Gastroesophageal sphincter (tissue), 3 donors: ENCODE measurements around the gene KCNH3.
"Not testable (repeated sequence)": the region's sequence is repeated elsewhere in the genome, so short reads cannot be mapped to it uniquely, and the experiment has no call there.

ENCODE experiments used
- CTCF ChIP-seq, 4 experiments: fragments of 200-600 bp in 2 of 4; fragments of 450-650 bp in 2 of 4; sonication (generic) in 1 of 4; IDR thresholded peaks; one replicate each; pipeline ENCODE4 v1.5.1; 2017 to 2019; ENCODE audit warnings: antibody characterized with exemption in 4 of 4, mild to moderate bottlenecking in 2 of 4, moderate library complexity in 2 of 4
- POLR2AphosphoS5 ChIP-seq: sonication (generic); formaldehyde crosslinking; IDR thresholded peaks from one replicate; pipeline ENCODE4 v1.6.1; 2017; ENCODE audit warnings: antibody characterized with exemption

- not testable (repeated sequence) for TF ChIP-seq CTCF (IDR thresholded peaks at IDR 0.05); POLR2AphosphoS5
Observed at GRCh38 chr12:49534122-49534521, 4.7 kb upstream of the KCNH3 start.
